MM.1S (cell line): ENCODE measurements around the gene TCERG1L.

Experiments
- EZH2 ChIP-seq: fragments of 300-600 bp; sonication (generic); optimal IDR thresholded peaks from 2 replicates; pipeline ENCODE3; 2017; ENCODE audit warnings: low read depth, mild to moderate bottlenecking, antibody characterized with exemption, low read length, mixed read lengths
- EZH2phosphoT487 ChIP-seq: fragments of 300-600 bp; sonication (generic); IDR thresholded peaks from 2 replicates; pipeline ENCODE4 v1.6.1; 2018; ENCODE audit warnings: antibody characterized with exemption, low read length
- TF ChIP-seq, protein P1 (sequence below): fragments of 300-600 bp; sonication (generic); IDR thresholded peaks from 2 replicates; pipeline ENCODE4 v1.5.1; 2016; ENCODE audit warnings: antibody characterized with exemption, low read length, mixed read lengths

GRCh38 chr10:131092876-131093275, 218.6 kb downstream of the TCERG1L start:
- TF ChIP-seq, protein P1, sequence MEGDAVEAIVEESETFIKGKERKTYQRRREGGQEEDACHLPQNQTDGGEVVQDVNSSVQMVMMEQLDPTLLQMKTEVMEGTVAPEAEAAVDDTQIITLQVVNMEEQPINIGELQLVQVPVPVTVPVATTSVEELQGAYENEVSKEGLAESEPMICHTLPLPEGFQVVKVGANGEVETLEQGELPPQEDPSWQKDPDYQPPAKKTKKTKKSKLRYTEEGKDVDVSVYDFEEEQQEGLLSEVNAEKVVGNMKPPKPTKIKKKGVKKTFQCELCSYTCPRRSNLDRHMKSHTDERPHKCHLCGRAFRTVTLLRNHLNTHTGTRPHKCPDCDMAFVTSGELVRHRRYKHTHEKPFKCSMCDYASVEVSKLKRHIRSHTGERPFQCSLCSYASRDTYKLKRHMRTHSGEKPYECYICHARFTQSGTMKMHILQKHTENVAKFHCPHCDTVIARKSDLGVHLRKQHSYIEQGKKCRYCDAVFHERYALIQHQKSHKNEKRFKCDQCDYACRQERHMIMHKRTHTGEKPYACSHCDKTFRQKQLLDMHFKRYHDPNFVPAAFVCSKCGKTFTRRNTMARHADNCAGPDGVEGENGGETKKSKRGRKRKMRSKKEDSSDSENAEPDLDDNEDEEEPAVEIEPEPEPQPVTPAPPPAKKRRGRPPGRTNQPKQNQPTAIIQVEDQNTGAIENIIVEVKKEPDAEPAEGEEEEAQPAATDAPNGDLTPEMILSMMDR, result no peak
- TF ChIP-seq EZH2 (no peak), EZH2phosphoT487 (no peak)
